ENCODE data around the gene KRTAP10-12.

- TF ChIP-seq, protein P1, sequence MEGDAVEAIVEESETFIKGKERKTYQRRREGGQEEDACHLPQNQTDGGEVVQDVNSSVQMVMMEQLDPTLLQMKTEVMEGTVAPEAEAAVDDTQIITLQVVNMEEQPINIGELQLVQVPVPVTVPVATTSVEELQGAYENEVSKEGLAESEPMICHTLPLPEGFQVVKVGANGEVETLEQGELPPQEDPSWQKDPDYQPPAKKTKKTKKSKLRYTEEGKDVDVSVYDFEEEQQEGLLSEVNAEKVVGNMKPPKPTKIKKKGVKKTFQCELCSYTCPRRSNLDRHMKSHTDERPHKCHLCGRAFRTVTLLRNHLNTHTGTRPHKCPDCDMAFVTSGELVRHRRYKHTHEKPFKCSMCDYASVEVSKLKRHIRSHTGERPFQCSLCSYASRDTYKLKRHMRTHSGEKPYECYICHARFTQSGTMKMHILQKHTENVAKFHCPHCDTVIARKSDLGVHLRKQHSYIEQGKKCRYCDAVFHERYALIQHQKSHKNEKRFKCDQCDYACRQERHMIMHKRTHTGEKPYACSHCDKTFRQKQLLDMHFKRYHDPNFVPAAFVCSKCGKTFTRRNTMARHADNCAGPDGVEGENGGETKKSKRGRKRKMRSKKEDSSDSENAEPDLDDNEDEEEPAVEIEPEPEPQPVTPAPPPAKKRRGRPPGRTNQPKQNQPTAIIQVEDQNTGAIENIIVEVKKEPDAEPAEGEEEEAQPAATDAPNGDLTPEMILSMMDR (IDR thresholded peaks at IDR 0.05): no peak
- TF ChIP-seq EZH2 (IDR thresholded peaks at IDR 0.05) (no peak), EZH2phosphoT487 (IDR thresholded peaks at IDR 0.05) (no peak)
Observed at GRCh38 chr21:44654576-44655175, 42.3 kb upstream of the KRTAP10-12 start, which contains the start of gene KRTAP12-4.

All from neural progenitor cell (in vitro differentiated cells).